Measurements from ENCODE around the gene PTPRG.

- TF ChIP-seq EZH2phosphoT487 (IDR thresholded peaks at IDR 0.05; ENCODE audit: insufficient read depth, low read depth) (no peak), EZH2 (IDR thresholded peaks at IDR 0.05; ENCODE audit: insufficient read depth, poor library complexity, severe bottlenecking) (no peak)
Observed at GRCh38 chr3:61812085-61812484, 250.7 kb downstream of the PTPRG start.

All from GM23248 (cell line).